ENCODE results near the gene CREB3.

CREB3 gene, protein sequence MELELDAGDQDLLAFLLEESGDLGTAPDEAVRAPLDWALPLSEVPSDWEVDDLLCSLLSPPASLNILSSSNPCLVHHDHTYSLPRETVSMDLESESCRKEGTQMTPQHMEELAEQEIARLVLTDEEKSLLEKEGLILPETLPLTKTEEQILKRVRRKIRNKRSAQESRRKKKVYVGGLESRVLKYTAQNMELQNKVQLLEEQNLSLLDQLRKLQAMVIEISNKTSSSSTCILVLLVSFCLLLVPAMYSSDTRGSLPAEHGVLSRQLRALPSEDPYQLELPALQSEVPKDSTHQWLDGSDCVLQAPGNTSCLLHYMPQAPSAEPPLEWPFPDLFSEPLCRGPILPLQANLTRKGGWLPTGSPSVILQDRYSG

DNA sequence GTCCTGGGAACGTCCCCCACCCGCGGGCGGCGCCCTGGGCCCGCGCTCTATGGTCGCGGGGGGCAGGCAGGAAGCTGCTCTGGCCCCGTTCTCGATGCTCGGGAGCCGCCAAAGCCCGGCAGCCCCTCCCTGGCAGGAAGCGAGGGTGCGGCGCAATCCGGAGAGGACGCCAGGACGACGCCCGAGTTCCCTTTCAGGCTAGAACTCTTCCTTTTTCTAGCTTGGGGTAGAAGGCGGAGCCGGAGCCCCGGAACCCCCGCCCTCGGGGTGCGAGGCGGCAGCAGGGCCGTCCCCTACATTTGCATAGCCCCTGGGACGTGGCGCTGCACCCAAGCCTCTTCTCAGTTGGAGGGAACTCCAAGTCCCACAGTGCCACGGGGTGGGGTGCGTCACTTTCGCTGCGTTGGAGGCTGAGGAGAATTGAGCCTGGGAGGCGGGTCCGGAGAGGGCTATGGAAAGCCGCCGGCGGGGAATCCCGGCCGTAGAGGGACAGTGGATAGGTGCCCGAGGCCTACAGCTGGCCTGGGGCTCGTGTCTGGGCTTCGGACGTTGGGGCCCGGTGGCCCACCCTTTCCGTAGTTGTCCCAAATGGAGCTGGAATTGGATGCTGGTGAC lies at the start of gene CREB3, which contains the start of gene TLN1:
Gene CREB3, plus strand, starts transcription at position 482 of the 615 bp plus-strand sequence. Its CDS starts 107 bp downstream, at position 589.
Gene TLN1, minus strand, starts transcription at position 11 of the 615 bp plus-strand sequence. CDS start 6,501 bp downstream, outside the sequence.
- in situ Hi-C loops (cut with MboI; ENCODE audit: low sequenced_read_pairs): no loop called here

DNA sequence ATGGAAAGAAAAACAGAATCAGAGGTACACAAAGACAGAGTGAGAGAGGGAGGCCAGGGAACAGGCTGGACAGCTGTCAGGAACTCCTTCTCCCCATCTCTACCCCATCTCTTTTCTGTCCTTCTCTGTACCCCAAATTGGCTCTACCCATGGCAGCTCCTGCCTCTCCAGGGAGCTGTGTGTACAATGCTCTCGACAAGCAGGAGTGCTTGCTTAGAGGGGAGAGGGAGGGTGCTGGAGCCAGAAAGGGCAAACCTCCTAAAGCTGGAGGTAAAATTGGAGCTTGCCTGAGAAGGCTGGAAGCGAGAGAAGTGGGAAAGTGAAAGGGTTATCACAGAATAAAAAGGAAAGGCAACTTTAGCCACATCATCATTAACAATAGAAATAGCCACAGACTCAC lies 49.1 kb upstream of the CREB3 start:
- in situ Hi-C loops (cut with MboI; ENCODE audit: low sequenced_read_pairs): no loop called here

DNA sequence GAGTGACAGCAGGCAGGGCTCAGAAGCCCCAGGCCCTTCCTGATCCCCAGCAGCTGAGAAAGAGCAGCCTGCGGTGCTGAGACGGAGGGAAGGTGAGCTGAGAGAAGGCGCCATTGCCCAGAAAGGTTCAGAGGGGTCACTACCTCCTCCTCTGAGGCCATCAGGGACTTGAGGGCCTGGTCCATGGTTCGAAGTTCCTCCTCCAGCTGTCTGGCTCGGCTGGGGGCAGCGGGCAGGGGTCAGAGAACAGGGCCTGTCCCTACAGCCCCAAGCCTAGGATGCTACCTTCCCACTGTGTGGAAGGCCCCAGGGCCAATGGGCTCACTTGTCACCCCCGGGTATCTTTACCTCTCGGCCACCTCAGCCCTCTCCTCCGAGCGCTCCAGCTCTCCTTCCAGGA lies 47.5 kb upstream of the CREB3 start:
- in situ Hi-C loops (cut with MboI; ENCODE audit: low sequenced_read_pairs): no loop called here

GRCh38 chr9:35685506-35685905 lies 47.0 kb upstream of the CREB3 start:
- in situ Hi-C loops (cut with MboI; ENCODE audit: low sequenced_read_pairs): no loop called here

- in situ Hi-C loops (cut with MboI; ENCODE audit: low sequenced_read_pairs): no loop called here
Observed at GRCh38 chr9:35686222-35687203, 46.0 kb upstream of the CREB3 start.

- in situ Hi-C loops (cut with MboI; ENCODE audit: low sequenced_read_pairs): no loop called here
Observed at GRCh38 chr9:35687306-35687705, 45.2 kb upstream of the CREB3 start.

DNA sequence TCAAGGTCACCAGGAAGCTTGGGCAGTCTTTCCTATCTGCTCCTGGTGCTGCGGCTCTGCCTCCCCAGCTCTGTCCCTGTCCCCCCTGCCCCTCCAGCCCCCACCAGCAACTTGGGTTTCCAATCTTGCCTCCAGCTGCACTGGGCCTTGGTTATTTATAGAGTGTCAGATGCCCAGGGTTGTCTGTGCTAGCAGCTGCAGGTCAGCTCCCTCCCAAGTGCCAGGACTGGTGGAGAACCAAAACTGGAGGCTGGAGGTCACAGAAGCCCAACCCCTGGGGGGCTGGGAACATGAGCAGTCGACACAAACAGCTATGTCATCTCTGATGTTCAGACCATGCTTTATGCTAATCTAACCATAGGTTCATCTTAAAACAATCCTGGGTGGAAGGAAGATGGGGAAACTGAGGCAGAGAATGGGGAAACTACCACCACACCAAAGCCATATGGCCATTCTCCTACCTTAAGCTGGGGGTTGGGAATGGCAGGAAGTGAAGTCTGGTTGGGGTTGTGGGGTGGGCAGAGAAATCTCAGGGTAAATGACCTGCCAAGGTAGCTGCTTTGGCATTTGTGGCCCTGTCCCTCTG lies 44.4 kb upstream of the CREB3 start:
- in situ Hi-C loops (cut with MboI; ENCODE audit: low sequenced_read_pairs): no loop called here

GRCh38 chr9:35688558-35689541 lies 43.6 kb upstream of the CREB3 start:
- in situ Hi-C loops (cut with MboI; ENCODE audit: low sequenced_read_pairs): no loop called here

DNA sequence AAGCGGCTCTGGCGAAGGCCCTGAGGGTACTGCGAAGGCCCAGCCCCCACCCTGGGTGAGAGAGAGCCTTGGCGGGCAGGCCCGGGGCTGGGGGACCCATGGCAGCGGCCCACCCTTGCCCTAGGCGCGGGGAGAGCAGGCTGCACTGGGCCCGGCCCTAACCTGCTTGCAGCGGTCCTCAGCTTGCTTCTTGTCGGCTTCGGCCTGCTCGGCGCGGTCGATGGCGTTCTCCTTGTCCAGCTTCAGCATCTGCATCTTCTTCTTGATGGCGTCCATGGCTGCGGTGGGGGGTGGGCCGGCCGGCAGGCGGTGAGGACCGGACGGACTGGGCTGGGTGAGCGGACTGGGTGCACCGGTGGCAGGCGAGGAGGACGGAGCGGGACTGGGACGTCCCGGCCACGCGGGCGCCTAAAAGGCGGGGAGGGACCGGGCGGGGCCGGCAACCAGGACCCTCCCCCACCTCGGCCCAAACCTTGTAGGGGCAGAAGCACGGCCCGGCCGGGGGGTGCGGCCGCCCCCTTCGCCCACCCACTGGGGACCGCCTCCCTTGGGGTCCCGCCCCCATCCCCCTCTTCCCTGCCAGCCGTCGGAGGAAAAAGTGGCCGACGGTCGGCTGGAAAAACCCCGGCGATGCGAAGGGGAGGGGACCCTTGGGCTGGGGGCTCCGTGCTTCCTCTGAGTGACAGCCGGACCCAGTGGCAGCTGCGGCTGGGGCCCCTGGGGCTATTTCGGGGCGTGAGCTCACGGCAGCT lies 42.7 kb upstream of the CREB3 start, which contains the start of gene TPM2:
Gene TPM2, minus strand, starts transcription at position 384 of the 752 bp plus-strand sequence. Its CDS starts 108 bp downstream, at position 276.
- in situ Hi-C loops (cut with MboI; ENCODE audit: low sequenced_read_pairs): no loop called here

DNA sequence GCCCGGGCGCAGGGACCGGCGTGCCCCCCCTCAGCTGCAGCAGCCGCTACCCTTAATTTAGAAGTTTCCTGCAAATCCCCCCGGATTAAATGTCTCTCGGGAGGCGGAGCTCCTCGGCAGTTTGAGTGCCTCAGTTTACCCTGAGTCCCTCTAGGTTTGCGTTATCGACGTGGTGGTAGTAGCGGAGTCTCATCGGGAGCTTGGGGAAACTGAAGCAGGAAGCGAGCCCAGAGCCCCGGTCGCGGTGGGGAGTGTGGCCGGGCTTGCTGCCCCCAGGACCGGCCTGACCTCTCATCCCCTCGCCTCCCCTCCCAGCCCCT lies 42.2 kb upstream of the CREB3 start:
- in situ Hi-C loops (cut with MboI; ENCODE audit: low sequenced_read_pairs): no loop called here

GRCh38 chr9:35690614-35691333 lies 41.7 kb upstream of the CREB3 start:
- in situ Hi-C loops (cut with MboI; ENCODE audit: low sequenced_read_pairs): no loop called here

- in situ Hi-C loops (cut with MboI; ENCODE audit: low sequenced_read_pairs): no loop called here
Observed at GRCh38 chr9:35691334-35691650, 41.2 kb upstream of the CREB3 start.

GRCh38 chr9:35691757-35692301 lies 40.6 kb upstream of the CREB3 start:
- in situ Hi-C loops (cut with MboI; ENCODE audit: low sequenced_read_pairs): no loop called here

- in situ Hi-C loops (cut with MboI; ENCODE audit: low sequenced_read_pairs): no loop called here
Observed at GRCh38 chr9:35695943-35696401, 36.5 kb upstream of the CREB3 start.

DNA sequence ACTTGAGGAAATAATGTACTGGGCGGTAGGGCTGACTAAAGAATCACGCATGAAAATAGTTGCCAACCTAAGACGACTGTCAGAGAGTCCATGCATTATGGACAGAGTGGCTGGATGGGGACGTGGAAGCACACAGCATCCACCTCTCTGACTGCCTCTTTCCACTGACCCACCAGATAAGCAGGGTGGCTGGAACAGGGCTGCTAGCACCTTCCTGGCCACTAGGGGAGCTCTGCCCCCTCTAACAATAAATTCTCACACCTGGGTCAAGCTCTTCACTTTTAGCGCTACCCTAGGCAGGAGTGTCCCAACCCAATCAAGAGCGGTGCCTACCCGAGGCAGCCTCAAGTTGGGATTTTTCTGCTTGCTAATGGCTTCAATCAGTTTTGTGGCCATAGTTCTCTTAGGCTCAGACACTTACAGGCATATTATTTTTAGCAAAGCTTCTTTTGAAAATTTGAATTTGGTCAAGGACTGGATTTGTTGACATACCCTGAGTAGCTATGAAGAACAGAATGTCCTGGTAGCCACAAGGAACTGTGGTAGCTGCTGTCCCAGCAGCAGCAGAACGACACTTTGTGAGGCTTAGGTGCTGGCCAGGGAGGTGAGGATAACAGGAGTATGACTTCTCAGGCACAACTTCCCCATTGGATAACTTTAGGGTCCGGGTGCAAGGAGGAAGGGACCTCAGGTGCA lies 35.8 kb upstream of the CREB3 start:
- in situ Hi-C loops (cut with MboI; ENCODE audit: low sequenced_read_pairs): no loop called here

- in situ Hi-C loops (cut with MboI; ENCODE audit: low sequenced_read_pairs): no loop called here
Observed at GRCh38 chr9:35697486-35697885, 35.0 kb upstream of the CREB3 start.

- in situ Hi-C loops (cut with MboI; ENCODE audit: low sequenced_read_pairs): no loop called here
Observed at GRCh38 chr9:35698231-35698630, 34.2 kb upstream of the CREB3 start.
